GM21381 (cell line): ENCODE data around the gene NOP53.
"Not testable (repeated sequence)": the region's sequence is repeated elsewhere in the genome, so short reads cannot be mapped to it uniquely, and the experiment has no call there.

Experiments used
- ATAC-seq: cut with Tn5 transposase; IDR thresholded peaks from one replicate; pipeline ENCODE4 v1.9.1; 2021; ENCODE audit warnings: mild to moderate bottlenecking, moderate library complexity; ENCODE audit not compliant: unreplicated experiment

NOP53 gene

DNA sequence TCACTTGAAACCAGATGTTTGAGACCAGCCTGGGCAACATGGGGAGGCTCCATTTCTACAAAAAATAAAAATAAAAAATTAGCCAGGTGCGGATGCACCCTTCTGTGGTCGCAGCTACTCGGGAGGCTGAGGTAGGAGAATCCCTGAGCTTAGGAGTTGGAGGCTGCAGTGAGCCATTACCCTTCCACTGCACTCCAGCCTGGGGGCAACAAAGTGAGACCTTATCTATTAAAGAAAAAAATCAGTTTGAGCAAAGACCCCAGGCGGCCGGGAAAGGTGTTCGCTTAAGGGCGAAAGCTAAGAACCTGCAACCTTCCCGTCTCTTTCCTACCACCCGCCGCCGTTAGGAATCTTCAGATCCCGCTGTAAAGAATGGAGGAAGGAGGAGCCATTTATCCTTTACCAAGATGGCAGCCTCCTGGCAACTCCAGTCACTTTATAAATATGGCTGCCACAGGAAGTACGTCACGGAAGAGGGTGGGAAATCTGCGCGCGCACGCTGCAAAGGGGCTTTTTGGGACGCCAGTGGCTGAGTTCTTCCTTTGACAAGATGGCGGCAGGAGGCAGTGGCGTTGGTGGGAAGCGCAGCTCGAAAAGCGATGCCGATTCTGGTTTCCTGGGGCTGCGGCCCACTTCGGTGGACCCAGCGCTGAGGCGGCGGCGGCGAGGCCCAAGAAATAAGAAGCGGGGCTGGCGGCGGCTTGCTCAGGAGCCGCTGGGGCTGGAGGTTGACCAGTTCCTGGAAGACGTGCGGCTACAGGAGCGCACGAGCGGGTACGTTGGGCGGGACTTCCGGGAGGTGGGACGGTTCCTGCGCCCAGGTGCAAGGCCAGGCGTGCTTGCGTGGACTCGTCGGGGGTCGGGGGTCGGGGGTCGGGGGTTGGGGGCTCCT, at the start of gene NOP53:
Gene NOP53 (plus strand): TSS at position 537 of the 892 bp plus-strand sequence. CDS start 14 bp downstream, at position 551.
- peak; percentile 65 for ATAC-seq

DNA sequence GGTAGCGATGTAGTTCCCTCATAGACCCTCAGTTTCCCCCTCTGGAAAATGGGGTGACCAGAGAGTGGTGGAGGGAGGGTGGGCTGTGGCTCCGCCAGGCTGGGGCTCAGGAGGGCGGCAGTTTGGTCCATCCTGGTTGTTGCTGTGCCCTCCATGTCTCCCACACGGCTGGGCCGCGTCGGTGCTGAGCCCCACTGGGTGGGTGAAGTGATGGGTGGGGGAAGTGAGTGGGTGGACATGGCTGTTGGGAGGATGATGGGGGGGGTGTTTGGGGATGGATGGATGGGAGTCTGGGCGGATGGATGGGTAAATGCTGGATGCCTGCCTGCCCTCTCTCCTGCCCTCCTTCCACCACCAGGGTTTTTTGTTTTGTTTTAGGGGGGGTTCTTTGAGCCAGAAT, 48.7 kb upstream of the NOP53 start:
- ATAC-seq = no peak

- no peak for ATAC-seq
Measured at GRCh38 chr19:47697863-47698609, 47.3 kb upstream of the NOP53 start.

- ATAC-seq = no peak
Measured at GRCh38 chr19:47698631-47699359, 46.6 kb upstream of the NOP53 start.

DNA sequence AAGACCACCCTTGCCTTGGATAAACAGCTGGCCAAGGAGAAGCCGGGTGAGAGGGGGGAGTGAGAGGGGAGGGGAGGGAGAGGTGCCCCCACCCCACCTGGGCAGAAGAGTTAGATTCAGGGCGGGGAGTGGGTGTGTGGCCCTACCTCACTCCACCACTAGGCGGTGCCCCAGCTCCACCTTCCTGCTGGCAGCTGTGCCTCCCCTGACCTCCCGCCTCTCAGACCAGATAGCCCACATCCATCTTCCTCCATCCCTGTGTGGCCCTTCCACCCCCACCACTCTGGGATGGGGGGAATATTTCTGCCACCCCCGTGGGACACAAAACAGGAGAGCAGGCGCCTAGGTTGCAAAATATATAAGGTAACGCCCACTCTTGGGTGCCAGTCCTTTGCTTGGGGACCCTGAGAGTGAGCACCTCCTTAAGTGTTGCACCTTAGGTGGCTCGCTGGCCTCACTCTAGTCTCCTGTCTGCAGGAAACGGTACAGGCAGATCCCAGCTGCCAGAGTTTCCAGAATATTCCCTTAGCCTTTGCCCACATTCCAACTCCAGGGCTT, 45.9 kb upstream of the NOP53 start:
- ATAC-seq = no peak

DNA sequence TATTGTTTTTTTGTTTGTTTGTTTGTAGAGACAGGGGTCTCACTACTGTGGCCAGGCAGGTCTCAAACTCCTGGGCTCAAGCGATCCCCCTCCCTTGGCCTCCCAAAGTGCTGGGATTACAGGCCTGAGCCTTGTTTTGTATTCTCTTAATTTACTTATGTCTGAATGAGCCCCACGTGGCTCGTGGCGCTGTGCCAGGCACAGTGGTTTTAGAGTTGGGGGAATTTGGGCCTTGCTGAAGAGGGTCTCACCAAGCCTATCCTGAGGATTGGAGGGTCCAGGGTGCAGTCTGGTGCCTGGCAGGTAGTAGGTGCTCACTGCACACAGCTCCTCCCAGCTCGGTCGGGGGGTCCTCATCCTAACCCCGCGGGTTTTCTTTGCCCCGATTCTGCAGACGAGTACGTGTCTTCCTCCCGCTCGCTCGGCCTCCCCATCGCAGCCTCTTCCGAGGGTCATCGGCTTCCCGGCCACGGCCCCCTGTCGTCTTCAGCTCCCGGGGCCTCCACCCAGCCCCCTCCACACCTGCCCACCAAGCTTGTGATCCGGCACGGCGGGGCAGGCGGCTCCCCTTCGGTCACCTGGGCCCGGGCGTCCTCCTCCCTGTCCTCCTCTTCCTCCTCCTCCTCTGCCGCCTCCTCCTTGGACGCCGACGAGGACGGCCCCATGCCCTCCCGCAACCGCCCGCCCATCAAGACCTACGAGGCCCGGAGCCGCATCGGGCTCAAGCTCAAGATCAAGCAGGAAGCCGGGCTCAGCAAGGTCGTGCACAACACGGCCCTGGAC, 44.2 kb upstream of the NOP53 start:
- no peak for ATAC-seq

DNA sequence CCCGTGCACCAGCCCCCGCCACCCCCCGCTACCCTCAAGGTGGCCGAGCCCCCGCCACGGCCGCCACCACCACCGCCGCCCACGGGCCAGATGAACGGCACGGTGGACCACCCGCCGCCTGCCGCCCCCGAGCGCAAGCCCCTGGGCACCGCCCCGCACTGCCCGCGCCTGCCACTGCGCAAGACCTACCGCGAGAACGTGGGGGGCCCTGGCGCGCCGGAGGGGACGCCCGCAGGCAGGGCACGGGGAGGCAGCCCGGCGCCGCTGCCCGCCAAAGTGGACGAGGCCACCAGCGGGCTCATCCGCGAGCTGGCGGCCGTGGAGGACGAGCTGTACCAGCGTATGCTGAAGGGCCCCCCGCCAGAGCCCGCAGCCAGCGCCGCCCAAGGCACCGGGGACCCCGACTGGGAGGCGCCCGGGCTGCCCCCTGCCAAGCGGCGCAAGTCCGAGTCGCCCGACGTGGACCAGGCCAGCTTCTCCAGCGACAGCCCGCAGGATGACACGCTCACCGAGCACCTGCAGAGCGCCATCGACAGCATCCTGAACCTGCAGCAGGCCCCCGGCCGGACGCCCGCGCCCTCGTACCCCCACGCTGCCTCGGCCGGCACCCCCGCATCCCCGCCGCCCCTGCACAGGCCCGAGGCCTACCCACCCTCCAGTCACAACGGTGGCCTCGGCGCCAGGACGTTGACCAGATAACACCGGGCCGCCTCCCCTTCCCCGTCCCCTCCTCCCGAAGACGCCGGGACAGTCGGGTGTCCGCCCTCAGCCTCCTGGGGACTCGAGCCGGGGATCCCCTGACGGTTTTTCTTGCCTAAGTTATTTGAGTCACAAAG, 43.4 kb upstream of the NOP53 start:
- ATAC-seq = no peak

- ATAC-seq = no peak
Measured at GRCh38 chr19:47702671-47703070, 42.7 kb upstream of the NOP53 start.

- ATAC-seq = no peak
Measured at GRCh38 chr19:47703301-47703700, 42.0 kb upstream of the NOP53 start.

GRCh38 chr19:47704024-47704423, 41.3 kb upstream of the NOP53 start:
- ATAC-seq = no peak

DNA sequence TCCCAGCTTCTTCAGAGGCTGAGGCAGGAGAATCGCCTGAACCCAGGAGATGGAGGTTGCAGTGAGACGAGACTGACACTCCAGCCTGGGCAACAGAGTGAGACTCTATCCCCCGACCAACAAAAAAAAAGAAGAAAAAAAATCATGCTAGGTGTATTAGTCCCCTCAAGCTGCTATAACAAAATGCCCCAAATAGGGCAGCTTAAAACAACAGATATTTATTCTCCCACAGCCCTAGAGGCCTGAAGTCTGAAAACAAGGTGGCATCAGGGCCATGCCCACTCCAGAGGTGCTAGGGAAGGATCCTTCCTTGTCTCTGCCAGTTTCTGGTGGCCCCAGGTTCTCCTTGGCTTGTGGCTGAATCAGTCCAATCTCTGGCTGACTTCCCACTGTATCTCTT, 40.7 kb upstream of the NOP53 start:
- ATAC-seq = no peak

- ATAC-seq = no peak
Measured at GRCh38 chr19:47707135-47707925, 38.0 kb upstream of the NOP53 start.

DNA sequence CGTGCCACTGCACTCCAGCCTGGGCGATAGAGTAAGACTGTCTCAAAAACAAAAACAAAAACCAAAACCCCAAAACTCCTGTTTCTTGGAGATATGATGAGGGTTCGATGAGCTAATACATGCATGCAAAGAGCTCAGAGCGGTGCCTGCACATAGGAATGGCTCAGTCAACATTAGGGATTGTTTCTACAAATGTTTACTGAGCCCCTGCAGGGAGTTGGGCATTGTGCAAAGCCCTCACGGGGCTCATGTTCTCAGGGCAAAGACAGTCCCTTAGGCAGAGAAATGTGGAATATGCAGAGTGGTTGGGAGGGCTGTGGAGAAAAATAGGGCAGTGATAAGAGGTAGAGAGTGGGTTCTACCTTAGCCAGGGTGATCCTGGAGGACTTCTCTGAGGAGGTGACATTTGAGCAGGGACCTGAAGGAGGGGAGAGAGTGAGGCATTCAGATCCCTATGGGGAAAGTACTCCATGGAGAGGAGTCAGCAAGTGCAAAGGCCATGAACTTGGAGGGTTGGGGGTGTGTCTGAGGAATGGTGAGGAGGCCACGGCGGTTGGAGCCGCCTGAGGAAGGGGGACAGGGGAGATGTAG, 33.6 kb upstream of the NOP53 start:
- no peak for ATAC-seq

- no peak for ATAC-seq
Measured at GRCh38 chr19:47713046-47714021, 32.0 kb upstream of the NOP53 start, which contains the start of gene EHD2. EHD2 (plus strand) TSS chr19:47713422; CDS start chr19:47716613, 3,191 bp downstream.

DNA sequence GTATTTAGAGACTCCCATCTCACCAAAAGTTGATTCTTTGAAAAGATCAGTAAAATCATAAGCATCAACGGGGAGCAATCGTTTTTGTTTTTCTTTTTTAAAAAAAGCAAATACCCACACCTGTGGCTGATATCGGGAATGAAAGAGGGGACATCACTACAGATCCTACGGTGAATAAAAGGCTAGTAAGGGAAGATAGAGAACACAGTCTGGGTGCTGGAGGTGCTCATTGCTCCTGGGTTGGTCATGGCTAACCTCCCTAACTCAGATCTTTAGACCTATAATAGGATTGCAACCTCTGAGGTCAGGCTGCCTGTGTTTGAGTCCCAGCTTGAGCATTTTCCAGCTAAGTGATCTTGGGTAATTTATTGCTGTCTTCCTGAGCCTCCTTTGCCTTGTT, 31.0 kb upstream of the NOP53 start:
- ATAC-seq = no peak

DNA sequence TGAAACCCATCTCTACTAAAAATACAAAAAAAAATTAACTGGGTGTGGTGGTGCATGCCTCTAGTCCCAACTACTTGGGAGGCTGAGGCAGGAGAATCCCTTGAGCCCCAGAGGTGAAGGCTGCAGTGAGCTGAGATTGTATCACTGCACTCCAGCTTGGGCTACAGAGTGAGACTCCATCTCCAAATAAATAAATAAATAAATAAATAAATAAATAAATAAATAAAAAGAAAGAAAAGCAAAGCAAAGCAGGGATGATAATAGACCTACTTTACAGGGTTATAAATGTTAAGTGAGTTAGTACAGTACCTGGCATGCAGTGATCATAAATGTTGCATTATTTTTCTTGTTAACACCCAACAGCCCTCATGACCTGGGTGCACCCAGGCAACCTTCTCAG, 30.5 kb upstream of the NOP53 start:
- ATAC-seq = not testable (repeated sequence)
